Measurements from ENCODE around the gene LNPEP. TPM values are rescaled to one million over a fixed set of nuclear protein-coding genes. Genes with fewer than 3 reads are reported as not detected.

The LNPEP gene
- total and polyA plus RNA-seq, 2 of the 13 experiments (the other 11 are each of a cell fraction or from before 2014, with no cell fraction given): 8.0 to 16.9 TPM

GRCh38 chr5:96975656-96976055 lies 39.8 kb downstream of the LNPEP start (continued):
- TF ChIP-seq REST (IDR thresholded peaks at IDR 0.05; ENCODE audit: borderline replicate concordance in 1 of 2, low read depth in 1 of 2, low read length in 2 of 2) (no peak), PAWR (CRISPR knock-in tag; IDR thresholded peaks at IDR 0.05; ENCODE audit: borderline replicate concordance) (no peak), KDM5B (CRISPR knock-in tag; IDR thresholded peaks at IDR 0.05; ENCODE audit: borderline replicate concordance) (no peak), NONO (IDR thresholded peaks at IDR 0.05) (no peak), NONO (CRISPR knock-in tag; conservative IDR thresholded peaks at IDR 0.05) (no peak), ZNF557 (CRISPR knock-in tag; IDR thresholded peaks at IDR 0.05) (no peak)

- Histone ChIP-seq H3K79me2 (ENCODE audit: insufficient read depth, low read length) (no peaks in the 10 kb centered on the region), H4K20me1 (ENCODE audit: insufficient read depth, low read length) (no peaks in the 10 kb centered on the region), H3K27ac (ENCODE audit: extremely low read length, insufficient read depth, low read length) (no peak overlapping the region), H2AFZ (ENCODE audit: low read length) (no peak overlapping the region), H3K4me1 (ENCODE audit: insufficient read depth, low read length) (no peaks in the 10 kb centered on the region), H3K4me2 (ENCODE audit: low read depth, low read length) (no peak overlapping the region), H3K9me3 (ENCODE audit: low read length) (no peaks in the 10 kb centered on the region), H3K27me3 (ENCODE audit: control insufficient read depth in 1 of 2, insufficient read depth in 2 of 2, low read length in 2 of 2) (no peaks in the 10 kb centered on the region), H3K36me3 (replicated peaks in 1 of 2; ENCODE audit: control insufficient read depth in 1 of 2, insufficient read depth in 2 of 2, low read length in 2 of 2) (peaks cover 3 to 15% of the 10 kb centered on the region in 2 experiments), H3K4me3 (replicated peaks in 1 of 3; ENCODE audit: insufficient read depth in 1 of 3, low read depth in 2 of 3, low read length in 3 of 3) (no peak overlapping the region), H3K9ac (ENCODE audit: insufficient read depth, low read depth, low read length) (no peak overlapping the region)
- intact Hi-C loops (cut with micrococcal nuclease; ENCODE audit: unreplicated experiment) (no loop called here), in situ Hi-C loops (cut with HindIII; ENCODE audit: extremely low pct_ligation_motif_present, low pct_unique_long_range_greater_than_20kb) (no loop called here)
- BruUV-seq (replicated peaks): no TSS peak
- WGBS (ENCODE audit: low lambda C conversion rate): 94% methylated on average over 6 of the region's 6 CpGs
- FAIRE-seq (no peak), DNase-seq (ENCODE audit: low spot score) (no peak), ATAC-seq (no peak)
- CTCF ChIA-PET (ENCODE audit: low intra/inter-chr PET ratio, low total read pairs): no interaction called here
- POLR2A ChIA-PET: no interaction called here
- no peak for TF ChIP-seq NFIB (CRISPR knock-in tag; IDR thresholded peaks at IDR 0.05; ENCODE audit: borderline replicate concordance)
- no peak for TF ChIP-seq ZNF674 (CRISPR knock-in tag; IDR thresholded peaks at IDR 0.05; ENCODE audit: low read depth)
- no peak for TF ChIP-seq ZNF24 (IDR thresholded peaks at IDR 0.05)
- TF ChIP-seq SMAD1 (CRISPR knock-in tag; IDR thresholded peaks at IDR 0.05; ENCODE audit: borderline replicate concordance, low read depth): no peak
- no peak for TF ChIP-seq AKAP8 (CRISPR knock-in tag; IDR thresholded peaks at IDR 0.05)
- TF ChIP-seq TOPORS (CRISPR knock-in tag; IDR thresholded peaks at IDR 0.05): no peak
Observed at GRCh38 chr5:96977228-96977627, 41.3 kb downstream of the LNPEP start.

Data from HepG2 (cell line).